Measurements from ENCODE around the gene SOD1.
"Not testable (repeated sequence)": the region's sequence is repeated elsewhere in the genome, so short reads cannot be mapped to it uniquely, and the experiment has no call there.

The SOD1 gene

GRCh38 chr21:31659536-31660258 is at the start of gene SOD1:
Gene SOD1, plus strand, starts transcription at chr21:31659693. Its CDS starts 77 bp downstream, at chr21:31659770.
- TF ChIP-seq GATA1 (IDR thresholded peaks at IDR 0.05; ENCODE audit: low read depth, low read length) (no peak), POLR2A (IDR thresholded peaks at IDR 0.05; ENCODE audit: low read length) (peak; percentile 98)

GRCh38 chr21:31611445-31611844 is 48.0 kb upstream of the SOD1 start:
- DNase-seq = no peak
- TF ChIP-seq POLR2A (IDR thresholded peaks at IDR 0.05; ENCODE audit: low read length) = no peak
- no peak for TF ChIP-seq GATA1 (IDR thresholded peaks at IDR 0.05; ENCODE audit: low read depth, low read length)

More at GRCh38 chr21:31659536-31660258, at the start of gene SOD1:
- DNase-seq = peak; percentile 95 to 97

GRCh38 chr21:31612894-31613785 is 46.4 kb upstream of the SOD1 start:
- no peak for DNase-seq
- TF ChIP-seq POLR2A (IDR thresholded peaks at IDR 0.05; ENCODE audit: low read length) (no peak), GATA1 (IDR thresholded peaks at IDR 0.05; ENCODE audit: low read depth, low read length) (no peak)

GRCh38 chr21:31614705-31615104 is 44.8 kb upstream of the SOD1 start:
- TF ChIP-seq POLR2A (IDR thresholded peaks at IDR 0.05; ENCODE audit: low read length) (no peak), GATA1 (IDR thresholded peaks at IDR 0.05; ENCODE audit: low read depth, low read length) (no peak)

GRCh38 chr21:31616216-31616615 is 43.3 kb upstream of the SOD1 start:
- TF ChIP-seq GATA1 (IDR thresholded peaks at IDR 0.05; ENCODE audit: low read depth, low read length) (no peak), POLR2A (IDR thresholded peaks at IDR 0.05; ENCODE audit: low read length) (no peak)
- no peak for DNase-seq

More at GRCh38 chr21:31614705-31615104, 44.8 kb upstream of the SOD1 start:
- DNase-seq = no peak

- TF ChIP-seq GATA1 (IDR thresholded peaks at IDR 0.05; ENCODE audit: low read depth, low read length) (no peak), POLR2A (IDR thresholded peaks at IDR 0.05; ENCODE audit: low read length) (no peak)
- no peak for DNase-seq
These were observed 40.6 kb upstream of the SOD1 start for GRCh38 chr21:31618696-31619430.

- DNase-seq = no peak
- TF ChIP-seq GATA1 (IDR thresholded peaks at IDR 0.05; ENCODE audit: low read depth, low read length) (no peak), POLR2A (IDR thresholded peaks at IDR 0.05; ENCODE audit: low read length) (no peak)
These were observed 37.1 kb upstream of the SOD1 start for GRCh38 chr21:31622397-31622796.

GRCh38 chr21:31623664-31624063 is 35.8 kb upstream of the SOD1 start:
- TF ChIP-seq POLR2A (IDR thresholded peaks at IDR 0.05; ENCODE audit: low read length) = no peak
- no peak for TF ChIP-seq GATA1 (IDR thresholded peaks at IDR 0.05; ENCODE audit: low read depth, low read length)
- DNase-seq = no peak

- no peak for DNase-seq
- no peak for TF ChIP-seq GATA1 (IDR thresholded peaks at IDR 0.05; ENCODE audit: low read depth, low read length)
These were observed 35.3 kb upstream of the SOD1 start for GRCh38 chr21:31624181-31624580.

- TF ChIP-seq POLR2A (IDR thresholded peaks at IDR 0.05; ENCODE audit: low read length) (no peak), GATA1 (IDR thresholded peaks at IDR 0.05; ENCODE audit: low read depth, low read length) (no peak)
- DNase-seq = no peak
These were observed 34.5 kb upstream of the SOD1 start for GRCh38 chr21:31624961-31625491.

- DNase-seq = no peak
- TF ChIP-seq POLR2A (IDR thresholded peaks at IDR 0.05; ENCODE audit: low read length) (no peak), GATA1 (IDR thresholded peaks at IDR 0.05; ENCODE audit: low read depth, low read length) (no peak)
These were observed 29.4 kb upstream of the SOD1 start for GRCh38 chr21:31629972-31630711.

- DNase-seq = not testable (repeated sequence)
These were observed 27.6 kb upstream of the SOD1 start for GRCh38 chr21:31631881-31632280.

GRCh38 chr21:31634993-31635392 is 24.5 kb upstream of the SOD1 start:
- TF ChIP-seq GATA1 (IDR thresholded peaks at IDR 0.05; ENCODE audit: low read depth, low read length) = no peak
- TF ChIP-seq POLR2A (IDR thresholded peaks at IDR 0.05; ENCODE audit: low read length) = no peak
- DNase-seq = no peak

Data from erythroblast (primary cell).